OCI-LY1 (cell line): Measurements from ENCODE around the gene FBXO4.

Experiments
- CTCF ChIP-seq: fragments of 200-600 bp; sonication (generic), shearing (Covaris generic); IDR thresholded peaks from 2 replicates; pipeline ENCODE4 v1.5.1; 2017; ENCODE audit warnings: mild to moderate bottlenecking, antibody characterized with exemption, low read length, moderate library complexity, mixed read lengths
- EZH2 ChIP-seq: fragments of 200-600 bp; sonication (generic), shearing (Covaris generic); IDR thresholded peaks from 2 replicates; pipeline ENCODE4 v1.8.0; 2017; ENCODE audit warnings: borderline replicate concordance, mixed run types, mild to moderate bottlenecking, antibody characterized with exemption, low read length, moderate library complexity, mixed read lengths

DNA sequence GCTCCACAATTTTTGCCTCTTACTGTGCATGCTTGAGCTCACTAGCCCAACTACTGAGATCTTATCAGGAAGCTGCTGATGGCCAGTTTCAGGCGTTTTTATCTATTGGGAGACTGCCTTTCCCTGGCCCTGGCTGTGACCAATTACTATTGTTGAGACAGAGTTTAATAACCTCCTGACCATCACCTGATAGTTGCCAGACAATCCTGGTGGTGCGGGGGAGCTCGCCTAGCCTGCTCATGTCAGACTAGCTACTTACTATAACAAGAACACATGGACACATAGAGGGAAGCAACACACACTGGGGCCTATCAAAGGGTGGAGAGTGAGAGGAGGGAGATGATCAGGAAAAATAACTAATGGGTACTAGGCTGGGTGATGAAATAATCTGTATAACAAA, 41.8 kb upstream of the FBXO4 start:
- TF ChIP-seq CTCF, result no peak
- TF ChIP-seq EZH2, result no peak
